ENCODE data around the gene UNC13B.

UNC13B gene

DNA sequence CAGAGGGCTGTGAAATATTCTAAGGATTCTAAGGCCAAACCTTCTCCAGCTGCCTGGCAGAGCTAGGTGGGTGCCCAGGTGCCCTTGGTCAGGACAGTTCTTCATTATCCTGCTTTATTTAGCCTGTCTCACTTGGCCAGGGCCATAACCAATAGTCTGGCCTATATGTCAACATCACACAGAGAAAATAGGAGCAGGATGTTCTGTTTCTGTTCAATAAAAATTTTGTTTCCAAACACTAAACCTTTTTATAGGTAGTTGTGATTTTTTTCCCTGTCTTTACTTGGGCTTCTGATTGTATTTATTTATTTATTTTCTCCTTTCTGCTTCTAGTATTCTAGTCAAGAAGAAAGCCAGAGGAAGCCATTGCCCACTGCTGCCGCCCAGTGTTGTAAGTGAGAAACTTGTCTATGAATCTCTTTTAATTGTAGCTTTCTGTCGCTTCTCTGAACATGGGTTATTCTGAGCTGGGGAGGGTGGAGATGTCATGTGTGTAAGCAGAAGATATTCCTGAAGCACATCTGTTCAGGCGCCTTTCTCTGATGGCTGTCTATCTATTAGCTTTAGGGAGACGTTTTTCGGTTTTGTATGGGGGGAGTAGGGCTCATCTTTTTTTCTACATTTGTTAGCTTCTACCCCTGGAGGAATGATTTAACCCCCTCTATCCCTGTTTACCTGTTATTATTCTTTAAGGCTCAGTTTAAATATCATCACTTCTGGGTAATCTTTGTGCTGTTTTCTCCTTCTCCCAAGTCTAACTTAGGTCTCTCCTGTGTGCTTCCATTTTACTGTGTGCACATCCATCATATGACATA lies 97.1 kb downstream of the UNC13B start:
- peak; percentile 65 to 76 (median 71) for DNase-seq
- H3K4me3 ChIP-seq (ENCODE audit: control insufficient read depth in 1 of 7, extremely low read depth in 1 of 7, insufficient read depth in 4 of 7, low read depth in 2 of 7, low read length in 6 of 7) = no peak overlapping the region
- POLR2A ChIA-PET = no interaction called here

DNA sequence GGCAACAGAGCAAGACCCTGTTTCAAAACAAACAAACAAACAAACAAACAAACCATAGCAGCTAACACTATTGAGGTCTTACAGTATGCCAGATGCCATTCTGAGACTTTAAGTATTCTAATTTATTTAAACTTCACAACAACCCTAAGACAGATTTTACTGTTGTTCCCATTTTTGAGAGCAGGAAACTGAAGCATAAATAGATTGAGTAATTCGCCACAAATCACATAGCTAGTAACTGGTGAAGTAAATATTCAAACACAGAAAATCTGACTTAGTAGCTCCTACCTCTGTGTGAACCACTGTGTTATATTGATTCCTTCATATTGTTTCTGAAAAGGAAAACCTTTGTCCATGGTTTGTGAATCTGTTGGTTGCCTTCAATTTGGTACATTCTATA lies 98.4 kb downstream of the UNC13B start:
- no peaks in the 10 kb centered on the region for H3K27me3 ChIP-seq (replicated peaks in 2 of 5; ENCODE audit: control insufficient read depth in 4 of 5, insufficient read depth in 5 of 5, low read length in 4 of 5)
- no peaks in the 10 kb centered on the region for H3K4me1 ChIP-seq (ENCODE audit: control extremely low read depth in 1 of 4, control insufficient read depth in 4 of 4, insufficient read depth in 4 of 4, low read length in 3 of 4)
- no peak for DNase-seq
- ChIA-PET CTCF (interaction anchor here (1.2 to 3.9 kb wide), 5 partner anchors 142 to 361 kb away, joined by 3 to 36 read pairs (median 3); partner anchors contain the start of gene ATOSB), POLR2A (no interaction called here)
- 100% methylated on average over 1 of the region's 1 CpG for WGBS (ENCODE audit: insufficient coverage)
- H3K9me3 ChIP-seq (ENCODE audit: control extremely low read depth in 1 of 5, control insufficient read depth in 4 of 5, insufficient read depth in 2 of 5, low read depth in 1 of 5, low read length in 4 of 5) = no peaks in the 10 kb centered on the region
- H3K36me3 ChIP-seq (ENCODE audit: control insufficient read depth in 4 of 4, insufficient read depth in 4 of 4, low read length in 3 of 4) = no peaks in the 10 kb centered on the region
- no peak overlapping the region for H3K4me3 ChIP-seq (ENCODE audit: control insufficient read depth in 1 of 7, extremely low read depth in 1 of 7, insufficient read depth in 4 of 7, low read depth in 2 of 7, low read length in 6 of 7)
- no peak overlapping the region for H3K27ac ChIP-seq (ENCODE audit: insufficient read depth in 1 of 2, low read depth in 1 of 2, low read length in 2 of 2, poor library complexity in 1 of 2, severe bottlenecking in 2 of 2)

More for the DNA sequence above, 97.1 kb downstream of the UNC13B start:
- Histone ChIP-seq H3K36me3 (ENCODE audit: control insufficient read depth in 4 of 4, insufficient read depth in 4 of 4, low read length in 3 of 4) (no peaks in the 10 kb centered on the region), H3K4me1 (ENCODE audit: control extremely low read depth in 1 of 4, control insufficient read depth in 4 of 4, insufficient read depth in 4 of 4, low read length in 3 of 4) (no peaks in the 10 kb centered on the region), H3K9me3 (ENCODE audit: control extremely low read depth in 1 of 5, control insufficient read depth in 4 of 5, insufficient read depth in 2 of 5, low read depth in 1 of 5, low read length in 4 of 5) (no peaks in the 10 kb centered on the region), H3K27me3 (replicated peaks in 2 of 5; ENCODE audit: control insufficient read depth in 4 of 5, insufficient read depth in 5 of 5, low read length in 4 of 5) (no peaks in the 10 kb centered on the region), H3K27ac (ENCODE audit: insufficient read depth in 1 of 2, low read depth in 1 of 2, low read length in 2 of 2, poor library complexity in 1 of 2, severe bottlenecking in 2 of 2) (no peak overlapping the region)
- CTCF ChIA-PET = interaction anchor here (0.6 to 3.9 kb wide), 15 partner anchors 9 to 359 kb away, joined by 3 to 36 read pairs (median 3); partner anchors contain the start of gene ATOSB
- 50% methylated on average over 1 of the region's 5 CpGs for WGBS (ENCODE audit: insufficient coverage)

DNA sequence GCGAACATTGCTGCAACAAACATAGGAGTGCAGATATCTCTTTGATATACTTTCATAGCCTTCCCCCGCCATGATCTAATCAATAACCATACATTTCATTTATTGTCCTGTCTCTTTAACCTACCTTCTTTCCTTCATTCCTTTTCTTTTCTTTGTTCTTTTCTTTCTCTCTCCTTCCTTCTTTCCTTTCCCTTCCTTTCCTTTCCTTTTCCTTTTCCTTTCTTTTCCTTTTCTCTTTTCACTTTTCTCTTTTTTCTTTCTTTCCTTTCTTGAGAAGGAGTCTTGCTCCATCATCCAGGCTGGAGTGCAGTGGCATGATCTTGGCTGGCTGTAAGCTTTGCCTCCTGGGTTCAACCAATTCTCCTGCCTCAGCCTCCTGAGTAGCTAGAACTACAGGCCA lies 100.3 kb downstream of the UNC13B start:
- no peaks in the 10 kb centered on the region for H3K27me3 ChIP-seq (replicated peaks in 2 of 5; ENCODE audit: control insufficient read depth in 4 of 5, insufficient read depth in 5 of 5, low read length in 4 of 5)
- POLR2A ChIA-PET = interaction anchor here (0.7 kb wide), 1 partner anchor 531 kb away, joined by 3 read pairs; no protein-coding TSS in a partner anchor
- no peak overlapping the region for H3K27ac ChIP-seq (ENCODE audit: insufficient read depth in 1 of 2, low read depth in 1 of 2, low read length in 2 of 2, poor library complexity in 1 of 2, severe bottlenecking in 2 of 2)
- CTCF ChIA-PET = interaction anchor here (1.2 kb wide), 1 partner anchor 214 kb away, joined by 4 read pairs; no protein-coding TSS in a partner anchor
- no peaks in the 10 kb centered on the region for H3K36me3 ChIP-seq (ENCODE audit: control insufficient read depth in 4 of 4, insufficient read depth in 4 of 4, low read length in 3 of 4)
- H3K4me3 ChIP-seq (ENCODE audit: control insufficient read depth in 1 of 7, extremely low read depth in 1 of 7, insufficient read depth in 4 of 7, low read depth in 2 of 7, low read length in 6 of 7) = no peak overlapping the region
- no peak for DNase-seq
- no peaks in the 10 kb centered on the region for H3K9me3 ChIP-seq (ENCODE audit: control extremely low read depth in 1 of 5, control insufficient read depth in 4 of 5, insufficient read depth in 2 of 5, low read depth in 1 of 5, low read length in 4 of 5)
- 97% methylated on average over 2 of the region's 2 CpGs for WGBS (ENCODE audit: insufficient coverage)
- H3K4me1 ChIP-seq (ENCODE audit: control extremely low read depth in 1 of 4, control insufficient read depth in 4 of 4, insufficient read depth in 4 of 4, low read length in 3 of 4) = no peaks in the 10 kb centered on the region

DNA sequence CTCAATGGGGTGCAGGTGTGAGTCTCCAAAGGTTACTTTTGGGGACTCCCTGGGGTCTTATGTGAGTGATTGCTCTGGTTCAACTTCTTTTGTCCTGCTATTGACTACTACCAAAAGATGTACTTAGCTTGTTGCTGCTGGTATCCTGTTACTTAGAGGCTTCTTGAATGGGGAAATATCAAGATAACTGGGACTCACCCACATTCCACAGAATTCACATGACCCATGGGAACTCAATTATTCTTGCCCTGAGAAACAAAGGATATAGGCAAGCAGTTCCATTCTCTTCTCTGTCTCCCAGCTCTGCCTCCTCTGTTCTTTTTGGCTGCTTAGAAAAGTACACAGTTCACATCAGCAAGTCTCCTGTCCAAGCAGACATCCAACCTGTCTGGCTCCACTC lies 105.9 kb downstream of the UNC13B start:
- ChIA-PET POLR2A (no interaction called here), CTCF (interaction anchor here (1.0 kb wide), 1 partner anchor 8 kb away, joined by 3 read pairs; no protein-coding TSS in a partner anchor)
- Histone ChIP-seq H3K4me1 (ENCODE audit: control extremely low read depth in 1 of 4, control insufficient read depth in 4 of 4, insufficient read depth in 4 of 4, low read length in 3 of 4) (no peaks in the 10 kb centered on the region), H3K27ac (ENCODE audit: insufficient read depth in 1 of 2, low read depth in 1 of 2, low read length in 2 of 2, poor library complexity in 1 of 2, severe bottlenecking in 2 of 2) (no peak overlapping the region), H3K9me3 (ENCODE audit: control extremely low read depth in 1 of 5, control insufficient read depth in 4 of 5, insufficient read depth in 2 of 5, low read depth in 1 of 5, low read length in 4 of 5) (no peaks in the 10 kb centered on the region), H3K36me3 (ENCODE audit: control insufficient read depth in 4 of 4, insufficient read depth in 4 of 4, low read length in 3 of 4) (no peaks in the 10 kb centered on the region), H3K4me3 (ENCODE audit: control insufficient read depth in 1 of 7, extremely low read depth in 1 of 7, insufficient read depth in 4 of 7, low read depth in 2 of 7, low read length in 6 of 7) (no peak overlapping the region), H3K27me3 (replicated peaks in 2 of 5; ENCODE audit: control insufficient read depth in 4 of 5, insufficient read depth in 5 of 5, low read length in 4 of 5) (no peaks in the 10 kb centered on the region)
- no peak for DNase-seq

DNA sequence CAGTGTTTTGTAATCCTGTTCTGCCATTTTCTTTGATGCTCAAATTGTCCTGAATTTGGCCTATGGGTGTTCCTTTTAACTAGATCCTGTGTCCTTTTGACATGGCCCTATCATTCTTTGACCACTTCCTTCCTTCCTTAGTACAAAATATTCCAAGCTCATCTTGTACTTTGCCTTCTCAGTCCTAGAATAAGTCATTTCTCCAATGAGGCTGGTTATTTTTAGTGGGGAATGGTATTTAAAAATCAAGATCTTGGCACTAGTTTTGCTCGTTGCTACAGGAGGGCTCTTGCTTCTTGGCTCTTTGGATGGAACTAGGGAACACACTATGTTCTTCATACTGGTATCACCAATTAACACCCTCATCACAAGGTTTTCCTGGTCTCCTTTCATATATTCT lies 108.1 kb downstream of the UNC13B start:
- no peaks in the 10 kb centered on the region for H3K9me3 ChIP-seq (ENCODE audit: control extremely low read depth in 1 of 5, control insufficient read depth in 4 of 5, insufficient read depth in 2 of 5, low read depth in 1 of 5, low read length in 4 of 5)
- POLR2A ChIA-PET = no interaction called here
- H3K4me1 ChIP-seq (ENCODE audit: control extremely low read depth in 1 of 4, control insufficient read depth in 4 of 4, insufficient read depth in 4 of 4, low read length in 3 of 4) = no peaks in the 10 kb centered on the region
- CTCF ChIA-PET = interaction anchor here (0.6 kb wide), 2 partner anchors 12 to 167 kb away, joined by 3 read pairs; no protein-coding TSS in a partner anchor
- no peak for DNase-seq
- H3K4me3 ChIP-seq (ENCODE audit: control insufficient read depth in 1 of 7, extremely low read depth in 1 of 7, insufficient read depth in 4 of 7, low read depth in 2 of 7, low read length in 6 of 7) = no peak overlapping the region
- WGBS (ENCODE audit: insufficient coverage) = no CpG with 5 or more reads among the region's 1 CpG
- H3K36me3 ChIP-seq (ENCODE audit: control insufficient read depth in 4 of 4, insufficient read depth in 4 of 4, low read length in 3 of 4) = no peaks in the 10 kb centered on the region
- no peak overlapping the region for H3K27ac ChIP-seq (ENCODE audit: insufficient read depth in 1 of 2, low read depth in 1 of 2, low read length in 2 of 2, poor library complexity in 1 of 2, severe bottlenecking in 2 of 2)
- no peaks in the 10 kb centered on the region for H3K27me3 ChIP-seq (replicated peaks in 2 of 5; ENCODE audit: control insufficient read depth in 4 of 5, insufficient read depth in 5 of 5, low read length in 4 of 5)

DNA sequence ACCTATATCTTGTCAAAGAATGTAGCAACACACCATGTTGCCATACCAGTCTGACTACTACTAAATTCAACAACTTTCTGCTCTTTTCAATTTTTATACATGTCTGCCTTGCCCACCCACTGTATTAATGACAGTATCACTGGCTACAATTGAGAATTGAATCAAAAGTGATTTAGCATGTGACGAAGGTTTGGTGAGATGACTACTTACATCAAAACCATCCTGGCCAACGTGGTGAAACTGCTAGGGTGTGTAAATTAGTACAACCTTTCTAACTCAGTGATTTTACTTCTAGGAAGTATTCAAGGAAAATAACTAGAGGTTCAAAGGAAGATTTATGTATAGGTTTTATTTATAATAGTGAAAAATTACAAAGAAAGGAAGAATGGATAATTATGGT lies 109.8 kb downstream of the UNC13B start:
- POLR2A ChIA-PET = no interaction called here
- DNase-seq = no peak
- peaks cover 0 to 5% (median 0%) of the 10 kb centered on the region in 4 experiments for H3K4me1 ChIP-seq (ENCODE audit: control extremely low read depth in 1 of 4, control insufficient read depth in 4 of 4, insufficient read depth in 4 of 4, low read length in 3 of 4)
- H3K27ac ChIP-seq (ENCODE audit: insufficient read depth in 1 of 2, low read depth in 1 of 2, low read length in 2 of 2, poor library complexity in 1 of 2, severe bottlenecking in 2 of 2) = no peak overlapping the region
- CTCF ChIA-PET = no interaction called here
- no peaks in the 10 kb centered on the region for H3K9me3 ChIP-seq (ENCODE audit: control extremely low read depth in 1 of 5, control insufficient read depth in 4 of 5, insufficient read depth in 2 of 5, low read depth in 1 of 5, low read length in 4 of 5)
- H3K27me3 ChIP-seq (replicated peaks in 2 of 5; ENCODE audit: control insufficient read depth in 4 of 5, insufficient read depth in 5 of 5, low read length in 4 of 5) = no peaks in the 10 kb centered on the region
- H3K4me3 ChIP-seq (ENCODE audit: control insufficient read depth in 1 of 7, extremely low read depth in 1 of 7, insufficient read depth in 4 of 7, low read depth in 2 of 7, low read length in 6 of 7) = no peak overlapping the region
- no peaks in the 10 kb centered on the region for H3K36me3 ChIP-seq (ENCODE audit: control insufficient read depth in 4 of 4, insufficient read depth in 4 of 4, low read length in 3 of 4)
- WGBS (ENCODE audit: insufficient coverage) = no CpG with 5 or more reads among the region's 2 CpGs

DNA sequence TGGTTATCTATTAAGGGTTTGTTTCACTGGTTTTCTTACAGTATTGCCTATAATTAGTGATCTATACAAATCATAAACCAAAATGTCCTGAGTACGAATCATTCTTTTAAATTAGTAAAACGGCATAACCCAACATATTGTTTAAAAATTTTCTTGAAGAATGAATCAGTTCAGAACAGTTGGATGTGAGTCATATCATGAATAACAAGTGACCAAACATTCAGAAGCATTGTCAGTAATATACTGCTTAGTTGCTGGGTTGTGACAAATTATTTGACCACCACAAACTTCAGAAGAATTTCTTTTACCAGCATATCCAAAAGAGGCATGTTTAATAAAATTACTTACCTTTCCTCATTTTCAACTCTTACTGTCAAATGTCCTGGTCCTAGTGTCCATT lies 111.2 kb downstream of the UNC13B start:
- DNase-seq = no peak
- Histone ChIP-seq H3K4me3 (ENCODE audit: control insufficient read depth in 1 of 7, extremely low read depth in 1 of 7, insufficient read depth in 4 of 7, low read depth in 2 of 7, low read length in 6 of 7) (no peak overlapping the region), H3K9me3 (ENCODE audit: control extremely low read depth in 1 of 5, control insufficient read depth in 4 of 5, insufficient read depth in 2 of 5, low read depth in 1 of 5, low read length in 4 of 5) (no peaks in the 10 kb centered on the region), H3K27me3 (replicated peaks in 2 of 5; ENCODE audit: control insufficient read depth in 4 of 5, insufficient read depth in 5 of 5, low read length in 4 of 5) (no peaks in the 10 kb centered on the region), H3K4me1 (ENCODE audit: control extremely low read depth in 1 of 4, control insufficient read depth in 4 of 4, insufficient read depth in 4 of 4, low read length in 3 of 4) (peaks cover 0 to 11% (median 0%) of the 10 kb centered on the region in 4 experiments), H3K27ac (ENCODE audit: insufficient read depth in 1 of 2, low read depth in 1 of 2, low read length in 2 of 2, poor library complexity in 1 of 2, severe bottlenecking in 2 of 2) (no peak overlapping the region), H3K36me3 (ENCODE audit: control insufficient read depth in 4 of 4, insufficient read depth in 4 of 4, low read length in 3 of 4) (no peaks in the 10 kb centered on the region)
- WGBS (ENCODE audit: insufficient coverage) = no CpG with 5 or more reads among the region's 2 CpGs
- POLR2A ChIA-PET = no interaction called here
- CTCF ChIA-PET = no interaction called here

Measured in common myeloid progenitor, CD34-positive (primary cell).